Measurements from ENCODE around the gene CRAMP1. TPM values are rescaled to one million over a fixed set of nuclear protein-coding genes. Genes with fewer than 3 reads are reported as not detected.

CRAMP1 gene
- total and polyA plus RNA-seq, 5 donors: 7.1 to 18.4 (median 13.2) TPM

DNA sequence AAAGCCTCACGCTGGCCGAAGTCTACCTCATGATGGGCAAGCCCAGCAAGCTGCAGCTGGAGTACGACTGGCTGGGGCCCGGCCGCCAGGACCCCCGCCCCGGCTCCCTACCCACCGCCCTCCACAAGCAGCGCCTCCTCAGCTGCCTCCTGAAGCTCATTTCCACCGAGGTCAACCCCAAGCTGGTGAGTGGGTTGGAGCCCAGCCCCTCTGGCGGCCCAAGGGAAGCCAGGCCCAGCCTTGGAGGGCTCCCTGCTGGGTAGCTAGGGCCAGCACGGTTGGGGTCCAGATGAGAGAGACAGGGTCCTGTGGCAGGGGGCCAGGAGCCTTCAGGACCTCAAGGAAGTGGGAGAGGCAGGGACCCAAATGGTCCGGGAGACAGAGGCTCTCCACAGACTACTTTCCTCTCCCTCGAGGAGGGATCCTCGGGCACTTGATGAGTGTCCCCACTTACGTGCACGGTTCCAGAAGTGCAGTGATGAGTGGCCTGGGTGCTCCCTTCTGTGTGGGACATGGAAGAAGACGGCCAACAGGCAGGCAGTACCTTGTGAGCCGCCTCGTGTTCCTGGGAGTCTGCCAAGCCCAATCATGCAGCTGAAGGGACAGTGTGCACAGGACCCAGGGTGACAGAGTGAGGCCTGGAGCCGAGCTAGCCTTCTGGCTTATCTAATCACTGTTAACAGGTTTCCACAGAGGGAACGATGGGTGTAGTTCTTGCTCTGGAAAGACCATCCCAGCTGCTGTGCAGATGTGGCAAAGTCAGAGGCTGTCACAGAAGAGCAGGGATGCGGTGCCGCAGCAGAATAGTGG, 44.9 kb downstream of the CRAMP1 start:
- Histone ChIP-seq H3K4me3 (ENCODE audit: low read length) (no peak overlapping the region), H3K9me3 (ENCODE audit: control insufficient read depth, low read length) (no peaks in the 10 kb centered on the region), H3K27ac (ENCODE audit: low read length) (peak overlapping the region; percentile 10), H3K4me1 (ENCODE audit: control insufficient read depth, insufficient read depth, low read length) (peaks cover 6% of the 10 kb centered on the region), H3K27me3 (ENCODE audit: control insufficient read depth, insufficient read depth) (no peaks in the 10 kb centered on the region)
- 79% methylated on average over 24 of the region's 24 CpGs for WGBS
- DNase-seq (peak; percentile 59 to 84 (median 82)), ATAC-seq (peak; percentile 78 to 85)
- intact Hi-C loops (cut with DNase I): no loop called here

GRCh38 chr16:1657841-1658240, 45.7 kb downstream of the CRAMP1 start:
- 93% methylated on average over 13 of the region's 13 CpGs for WGBS
- peak in 1 of 2 donors; percentile 4 for ATAC-seq
- intact Hi-C loops (cut with DNase I): no loop called here

GRCh38 chr16:1659031-1659430, 46.9 kb downstream of the CRAMP1 start:
- H3K4me3 ChIP-seq (ENCODE audit: low read length): no peak overlapping the region
- H3K27me3 ChIP-seq (ENCODE audit: control insufficient read depth, insufficient read depth): no peaks in the 10 kb centered on the region
- H3K4me1 ChIP-seq (ENCODE audit: control insufficient read depth, insufficient read depth, low read length): peaks cover 6% of the 10 kb centered on the region
- no peaks in the 10 kb centered on the region for H3K9me3 ChIP-seq (ENCODE audit: control insufficient read depth, low read length)
- DNase-seq (no peak), ATAC-seq (peak in 1 of 2 donors; percentile 9)
- H3K27ac ChIP-seq (ENCODE audit: low read length): no peak overlapping the region
- intact Hi-C loops (cut with DNase I): no loop called here
- 68% methylated on average over 5 of the region's 5 CpGs for WGBS

More at GRCh38 chr16:1657841-1658240, 45.7 kb downstream of the CRAMP1 start:
- no peaks in the 10 kb centered on the region for H3K9me3 ChIP-seq (ENCODE audit: control insufficient read depth, low read length)
- peak overlapping the region; percentile 26 for H3K27ac ChIP-seq (ENCODE audit: low read length)
- DNase-seq: no peak
- H3K4me1 ChIP-seq (ENCODE audit: control insufficient read depth, insufficient read depth, low read length): peaks cover 6% of the 10 kb centered on the region
- H3K4me3 ChIP-seq (ENCODE audit: low read length): no peak overlapping the region
- no peaks in the 10 kb centered on the region for H3K27me3 ChIP-seq (ENCODE audit: control insufficient read depth, insufficient read depth)

GRCh38 chr16:1661826-1662225, 49.7 kb downstream of the CRAMP1 start:
- Histone ChIP-seq H3K27ac (ENCODE audit: low read length) (no peak overlapping the region), H3K9me3 (ENCODE audit: control insufficient read depth, low read length) (no peaks in the 10 kb centered on the region), H3K27me3 (ENCODE audit: control insufficient read depth, insufficient read depth) (no peaks in the 10 kb centered on the region), H3K4me1 (ENCODE audit: control insufficient read depth, insufficient read depth, low read length) (peaks cover 6% of the 10 kb centered on the region), H3K4me3 (ENCODE audit: low read length) (no peak overlapping the region)
- ATAC-seq (no peak), DNase-seq (no peak)
- intact Hi-C loops (cut with DNase I): no loop called here
- WGBS: 90% methylated on average over 2 of the region's 2 CpGs

GRCh38 chr16:1662543-1662942, 50.4 kb downstream of the CRAMP1 start:
- no peaks in the 10 kb centered on the region for H3K27me3 ChIP-seq (ENCODE audit: control insufficient read depth, insufficient read depth)
- peak in 1 of 3 donors; percentile 37 for DNase-seq
- no peaks in the 10 kb centered on the region for H3K9me3 ChIP-seq (ENCODE audit: control insufficient read depth, low read length)
- no peak overlapping the region for H3K27ac ChIP-seq (ENCODE audit: low read length)
- no peak overlapping the region for H3K4me3 ChIP-seq (ENCODE audit: low read length)
- ATAC-seq: no peak
- WGBS: 92% methylated on average over 20 of the region's 20 CpGs
- intact Hi-C loops (cut with DNase I): no loop called here
- H3K4me1 ChIP-seq (ENCODE audit: control insufficient read depth, insufficient read depth, low read length): peaks cover 6% of the 10 kb centered on the region

GRCh38 chr16:1665829-1666228, 53.7 kb downstream of the CRAMP1 start:
- intact Hi-C loops (cut with DNase I): no loop called here
- ATAC-seq: no peak
- 87% methylated on average over 15 of the region's 15 CpGs for WGBS

GRCh38 chr16:1666316-1666715, 54.2 kb downstream of the CRAMP1 start:
- intact Hi-C loops (cut with DNase I): no loop called here
- DNase-seq (peak in 1 of 3 donors; percentile 25), ATAC-seq (no peak)
- H3K9me3 ChIP-seq (ENCODE audit: control insufficient read depth, low read length): no peaks in the 10 kb centered on the region
- no peaks in the 10 kb centered on the region for H3K4me1 ChIP-seq (ENCODE audit: control insufficient read depth, insufficient read depth, low read length)
- 90% methylated on average over 13 of the region's 13 CpGs for WGBS
- no peak overlapping the region for H3K27ac ChIP-seq (ENCODE audit: low read length)
- no peak overlapping the region for H3K4me3 ChIP-seq (ENCODE audit: low read length)
- no peaks in the 10 kb centered on the region for H3K27me3 ChIP-seq (ENCODE audit: control insufficient read depth, insufficient read depth)

More at GRCh38 chr16:1665829-1666228, 53.7 kb downstream of the CRAMP1 start:
- H3K9me3 ChIP-seq (ENCODE audit: control insufficient read depth, low read length): no peaks in the 10 kb centered on the region
- no peak overlapping the region for H3K4me3 ChIP-seq (ENCODE audit: low read length)
- DNase-seq: peak in 1 of 3 donors; percentile 23
- no peaks in the 10 kb centered on the region for H3K27me3 ChIP-seq (ENCODE audit: control insufficient read depth, insufficient read depth)
- H3K27ac ChIP-seq (ENCODE audit: low read length): no peak overlapping the region
- no peaks in the 10 kb centered on the region for H3K4me1 ChIP-seq (ENCODE audit: control insufficient read depth, insufficient read depth, low read length)

- no peak overlapping the region for H3K27ac ChIP-seq (ENCODE audit: low read length)
- ATAC-seq: no peak
- no peaks in the 10 kb centered on the region for H3K4me1 ChIP-seq (ENCODE audit: control insufficient read depth, insufficient read depth, low read length)
- WGBS: 90% methylated on average over 8 of the region's 8 CpGs
- intact Hi-C loops (cut with DNase I): no loop called here
- peak in 1 of 3 donors; percentile 17 for DNase-seq
- no peaks in the 10 kb centered on the region for H3K27me3 ChIP-seq (ENCODE audit: control insufficient read depth, insufficient read depth)
- no peaks in the 10 kb centered on the region for H3K9me3 ChIP-seq (ENCODE audit: control insufficient read depth, low read length)
- no peak overlapping the region for H3K4me3 ChIP-seq (ENCODE audit: low read length)
These were observed 55.1 kb downstream of the CRAMP1 start for GRCh38 chr16:1667271-1667670.

DNA sequence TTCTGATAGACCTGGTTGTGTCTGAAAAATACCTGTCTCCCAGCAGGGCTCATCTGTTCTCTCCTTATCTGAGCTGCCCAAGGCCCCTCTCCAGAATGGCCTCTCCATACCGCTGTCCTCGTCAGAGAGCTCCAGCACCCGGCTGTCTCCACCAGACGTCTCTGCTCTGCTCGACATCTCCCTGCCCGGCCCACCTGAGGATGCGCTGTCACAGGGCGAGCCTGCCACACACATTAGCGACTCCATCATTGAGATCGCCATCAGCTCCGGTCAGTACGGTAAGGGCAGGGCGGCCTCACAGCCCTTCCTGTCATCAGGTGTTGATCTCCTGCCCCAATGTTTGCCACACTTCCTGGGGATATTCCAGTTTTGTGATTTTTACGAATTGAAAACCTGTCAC, 55.8 kb downstream of the CRAMP1 start:
- H3K4me1 ChIP-seq (ENCODE audit: control insufficient read depth, insufficient read depth, low read length): no peaks in the 10 kb centered on the region
- intact Hi-C loops (cut with DNase I): no loop called here
- WGBS: 91% methylated on average over 14 of the region's 14 CpGs
- DNase-seq (peak in 1 of 3 donors; percentile 23), ATAC-seq (no peak)
- no peak overlapping the region for H3K4me3 ChIP-seq (ENCODE audit: low read length)
- no peaks in the 10 kb centered on the region for H3K9me3 ChIP-seq (ENCODE audit: control insufficient read depth, low read length)
- no peak overlapping the region for H3K27ac ChIP-seq (ENCODE audit: low read length)
- no peaks in the 10 kb centered on the region for H3K27me3 ChIP-seq (ENCODE audit: control insufficient read depth, insufficient read depth)

- no peak overlapping the region for H3K27ac ChIP-seq (ENCODE audit: low read length)
- no peaks in the 10 kb centered on the region for H3K9me3 ChIP-seq (ENCODE audit: control insufficient read depth, low read length)
- intact Hi-C loops (cut with DNase I): no loop called here
- no peak for ATAC-seq
- no peak overlapping the region for H3K4me3 ChIP-seq (ENCODE audit: low read length)
- H3K27me3 ChIP-seq (ENCODE audit: control insufficient read depth, insufficient read depth): no peaks in the 10 kb centered on the region
- DNase-seq: peak in 1 of 3 donors; percentile 34
- no peaks in the 10 kb centered on the region for H3K4me1 ChIP-seq (ENCODE audit: control insufficient read depth, insufficient read depth, low read length)
- WGBS: 95% methylated on average over 23 of the region's 23 CpGs
These were observed 56.6 kb downstream of the CRAMP1 start for GRCh38 chr16:1668612-1669319.

DNA sequence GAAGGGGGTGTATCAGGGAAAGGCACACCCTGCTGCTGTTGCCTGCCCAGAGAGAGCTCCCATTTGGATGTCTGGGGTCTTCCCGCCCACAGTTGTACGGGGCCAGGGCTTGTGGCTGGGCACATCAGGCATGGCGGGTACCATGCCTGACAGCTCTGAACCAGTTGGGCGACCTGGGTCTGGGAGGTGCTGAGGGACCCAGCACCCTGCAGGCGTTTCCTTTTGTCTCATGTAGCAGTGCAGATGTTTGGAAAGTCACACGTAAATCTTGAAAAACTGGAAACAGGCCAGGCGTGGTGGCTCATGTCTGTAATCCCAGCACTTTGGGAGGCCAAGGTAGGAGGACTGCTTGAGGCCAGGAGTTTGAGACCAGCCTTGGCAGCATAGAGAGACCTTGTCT, 57.5 kb downstream of the CRAMP1 start:
- Histone ChIP-seq H3K9me3 (ENCODE audit: control insufficient read depth, low read length) (no peaks in the 10 kb centered on the region), H3K4me3 (ENCODE audit: low read length) (no peak overlapping the region), H3K4me1 (ENCODE audit: control insufficient read depth, insufficient read depth, low read length) (no peaks in the 10 kb centered on the region), H3K27me3 (ENCODE audit: control insufficient read depth, insufficient read depth) (no peaks in the 10 kb centered on the region), H3K27ac (ENCODE audit: low read length) (no peak overlapping the region)
- intact Hi-C loops (cut with DNase I): no loop called here
- DNase-seq (peak in 1 of 3 donors; percentile 14), ATAC-seq (no peak)
- 92% methylated on average over 7 of the region's 7 CpGs for WGBS
